T-helper 1 cell treated with Interleukin-12 subunit alpha and Interleukin-12 subunit beta and Interleukin-4 antibody, amounts not matched to agents 30 ng/mL and 1 ng/mL, for 36 hours (primary cell): ENCODE results near the gene SNIP1. TPM values are rescaled to one million over a fixed set of nuclear protein-coding genes. Genes with fewer than 3 reads are reported as not detected.
"Not testable (repeated sequence)": the region's sequence is repeated elsewhere in the genome, so short reads cannot be mapped to it uniquely, and the experiment has no call there.

Source experiments
- intact Hi-C: fragments of 100-400 bp; cut with micrococcal nuclease; formaldehyde crosslinking; loops from one replicate; pipeline ENCODE4 v1.15.1; 2024
- total RNA-seq: library from RNA; stranded (reverse); gene quantifications from 2 replicates; pipeline ENCODE4 v1.2.3, GENCODE V29; 2022

The SNIP1 gene
- total RNA-seq, 1 donor from 2014 or later: 30.5 TPM

DNA sequence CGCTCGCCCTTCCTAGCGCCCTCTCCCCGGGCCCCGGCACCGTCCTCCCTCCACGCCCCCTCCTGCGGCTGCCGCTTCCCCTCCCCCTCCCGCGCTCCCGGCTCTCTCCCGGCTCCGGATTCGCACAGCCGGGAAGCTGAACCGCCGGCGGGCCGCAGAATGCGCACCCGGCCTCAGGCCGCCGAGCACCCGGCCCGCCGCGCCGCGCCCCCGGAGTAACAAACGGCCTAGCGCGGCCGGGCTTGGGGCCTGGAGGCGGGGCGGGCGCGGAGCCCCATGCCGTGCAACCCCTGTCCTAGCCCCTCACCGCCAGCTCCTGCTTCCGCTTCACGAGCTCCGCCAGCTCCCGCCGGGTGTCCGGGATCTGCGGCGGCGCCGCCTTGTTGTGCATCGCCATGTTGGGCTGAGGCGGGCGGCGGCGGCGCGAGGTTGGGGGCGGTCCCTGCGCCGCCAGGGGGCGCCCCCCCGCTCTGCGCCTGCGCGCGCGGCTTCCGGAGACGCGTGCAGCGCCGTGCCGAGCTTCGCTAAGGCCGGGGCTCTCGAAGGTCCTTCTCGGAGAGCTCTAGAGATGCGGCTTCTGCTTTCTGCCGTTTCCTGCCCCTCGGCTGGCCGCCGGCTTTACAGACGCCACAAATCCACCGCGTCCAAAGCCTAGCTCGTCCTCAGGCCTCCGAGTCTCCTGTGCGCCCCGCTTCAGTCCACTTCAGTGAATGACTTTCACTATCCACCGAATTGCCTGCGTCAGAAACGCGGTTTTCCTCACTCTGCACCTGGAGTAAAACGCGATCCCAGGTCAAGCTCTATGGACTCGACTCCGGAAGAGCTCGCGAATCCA is 39.5 kb downstream of the SNIP1 start, which contains the start of gene MEAF6:
Gene MEAF6, minus strand, starts transcription at position 417 of the 835 bp plus-strand sequence. Its CDS starts 20 bp downstream, at position 397.
- intact Hi-C loops: loop anchor here (1.0 to 2.0 kb wide), 6 partner anchors 37 to 176 kb away; partner anchors contain the start of genes GNL2 and SNIP1

DNA sequence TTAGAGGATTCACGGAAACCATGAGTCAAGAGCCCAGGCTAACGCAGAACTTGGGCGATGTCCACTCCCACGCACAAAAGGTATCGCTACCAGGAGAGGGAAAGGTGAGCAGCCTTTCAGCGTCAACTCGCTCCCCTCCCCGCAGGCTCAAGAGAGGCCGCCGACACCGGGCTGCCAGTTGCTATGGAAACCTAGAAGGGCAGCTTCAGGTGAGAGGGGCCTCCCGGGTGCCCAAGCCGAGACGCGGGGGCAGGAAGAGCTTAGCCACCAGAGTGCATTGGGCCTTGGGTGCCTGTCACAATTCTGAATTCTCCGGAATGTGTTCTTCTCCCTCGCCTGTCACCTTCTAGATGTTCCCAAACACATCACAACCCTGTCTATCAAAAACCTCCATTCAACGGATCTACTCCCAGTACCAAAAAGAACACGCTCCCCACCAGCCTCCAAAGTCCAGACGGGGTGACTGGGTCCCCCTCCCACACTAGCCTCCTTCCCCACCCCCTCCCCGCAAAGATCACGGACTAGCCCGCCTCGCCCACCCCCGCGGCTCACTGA is 40.2 kb downstream of the SNIP1 start:
- intact Hi-C loops: loop anchor here (1.0 to 2.0 kb wide), 6 partner anchors 37 to 176 kb away; partner anchors contain the start of genes GNL2 and SNIP1

DNA sequence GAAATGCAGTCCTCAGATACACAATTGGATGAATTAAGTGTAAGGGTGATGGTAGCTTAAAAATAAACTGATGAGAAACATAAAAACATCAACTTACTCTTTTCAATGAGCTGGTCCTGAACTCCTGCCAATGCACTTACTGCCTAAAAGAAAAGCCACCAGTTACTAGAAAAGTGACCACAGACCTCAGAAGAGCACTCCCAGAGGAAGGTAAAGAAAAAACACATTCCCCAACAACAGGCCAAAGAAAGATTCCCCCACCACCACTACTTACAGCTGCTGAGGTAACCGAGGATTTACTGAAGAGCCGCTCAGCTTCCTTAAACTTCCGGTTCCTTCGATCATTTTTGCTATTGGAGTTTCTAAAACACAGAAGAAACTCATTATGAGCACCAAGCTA is 44.9 kb downstream of the SNIP1 start:
- intact Hi-C loops: no loop called here

DNA sequence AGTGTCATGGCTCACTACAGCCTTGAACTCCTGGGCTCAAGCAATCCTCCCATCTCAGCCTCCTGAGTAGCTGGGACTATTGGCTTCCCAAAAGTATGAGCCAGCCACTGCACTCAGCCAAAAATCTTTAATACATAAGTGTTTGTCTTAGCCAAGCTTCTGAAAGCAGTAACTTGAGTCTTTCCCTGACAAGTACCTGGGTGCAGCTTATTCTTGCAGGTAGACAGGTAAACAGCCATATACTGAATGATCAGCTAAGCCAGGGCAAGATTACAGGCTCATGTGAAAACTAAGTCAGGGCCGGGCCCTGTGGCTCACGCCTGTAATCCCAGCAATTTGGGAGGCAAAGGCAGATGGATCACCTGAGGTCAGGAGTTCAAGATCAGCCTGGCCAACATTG is 47.4 kb downstream of the SNIP1 start:
- intact Hi-C loops: no loop called here

DNA sequence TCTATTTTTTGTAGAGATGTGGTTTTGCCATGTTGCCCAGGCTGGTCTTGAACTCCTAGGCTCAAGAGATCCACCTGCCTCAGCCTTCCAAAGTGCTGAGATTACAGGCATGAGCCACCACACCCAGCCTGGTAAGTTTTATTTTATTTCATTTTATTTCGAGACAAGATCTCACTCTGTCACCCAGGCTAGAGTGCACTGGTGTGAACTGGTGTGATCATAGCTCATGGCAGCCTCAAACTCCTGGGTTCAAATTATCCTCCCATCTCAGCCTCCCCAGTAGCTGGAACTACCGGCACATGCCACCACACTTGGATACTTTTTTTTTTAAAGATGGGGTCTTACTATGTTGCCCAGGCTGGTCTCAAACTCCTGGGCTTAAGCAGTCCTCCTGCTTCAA is 51.3 kb downstream of the SNIP1 start:
- intact Hi-C loops: not testable (repeated sequence)

DNA sequence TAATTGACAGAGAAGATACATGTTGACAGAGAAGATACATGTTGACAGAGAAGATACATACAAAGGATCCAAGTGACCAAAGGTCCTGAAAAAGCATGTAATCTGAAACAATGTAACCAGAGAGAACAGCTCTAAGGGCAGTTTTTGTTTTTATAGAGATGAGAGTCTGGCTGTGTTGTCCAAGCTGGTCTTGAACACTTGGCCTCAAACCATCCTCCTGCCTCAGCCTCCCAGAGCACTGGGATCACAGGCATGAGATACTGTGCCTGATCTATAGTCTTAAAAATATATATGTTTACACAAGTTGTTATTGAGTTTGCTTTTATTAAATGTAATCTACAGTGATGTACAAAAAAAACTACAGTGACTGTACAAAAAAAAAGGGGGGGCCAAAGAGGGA is 52.0 kb downstream of the SNIP1 start:
- intact Hi-C loops: no loop called here

DNA sequence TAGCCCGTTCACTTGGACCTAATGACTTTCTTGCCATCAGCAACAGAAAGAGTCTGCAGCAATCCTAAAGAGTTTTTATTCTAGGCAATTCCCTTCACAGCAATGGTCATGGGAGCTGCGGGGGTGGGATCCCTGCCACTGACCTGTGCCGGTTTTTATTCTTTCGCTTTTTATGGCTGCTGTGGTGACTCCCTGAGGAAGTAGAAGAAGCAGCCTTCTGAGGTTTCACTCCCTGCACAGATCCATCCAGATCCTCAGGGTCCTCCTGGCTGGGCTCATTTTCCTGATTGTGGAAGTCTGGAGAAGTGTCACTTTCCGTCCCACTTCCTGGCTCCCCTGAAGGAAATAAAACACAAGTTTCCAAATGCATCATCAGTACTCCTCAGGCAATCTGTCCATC is 52.4 kb downstream of the SNIP1 start:
- intact Hi-C loops: loop anchor here (1.0 kb wide), 1 partner anchor 8 kb away; no protein-coding TSS in a partner anchor

DNA sequence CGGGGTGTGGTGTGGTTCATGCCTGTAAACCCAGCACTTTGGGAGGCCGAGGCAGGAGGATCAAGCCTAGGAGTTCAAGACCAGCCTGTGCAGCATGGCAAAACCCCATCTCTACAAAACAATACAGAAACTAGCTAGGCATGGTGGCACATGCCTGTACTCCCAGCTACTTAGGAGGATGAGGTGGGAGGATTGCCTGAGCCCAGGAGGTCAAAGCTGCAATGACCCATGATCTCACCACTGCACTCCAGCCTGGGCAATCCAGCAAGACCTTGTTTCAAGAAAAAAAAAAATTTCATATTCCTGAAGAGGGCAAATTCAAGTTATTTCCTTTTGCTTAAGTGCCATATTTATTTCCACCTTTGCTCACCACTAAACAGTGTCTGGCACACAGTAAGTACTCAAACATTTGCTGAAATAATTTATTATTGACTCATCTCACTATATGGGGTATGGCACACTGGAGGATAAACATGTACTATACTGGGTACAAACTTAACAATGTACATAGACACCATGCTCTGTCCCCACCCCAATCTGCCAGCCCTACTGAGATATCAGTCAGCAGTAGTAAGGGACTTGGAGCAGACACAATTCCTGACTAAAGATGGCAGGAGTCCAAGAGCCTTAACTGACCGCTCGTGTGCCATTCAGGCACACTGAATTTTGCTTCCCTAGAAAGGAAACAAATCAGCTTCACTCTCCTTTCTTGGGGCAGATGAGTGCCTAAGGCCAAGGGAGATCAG is 55.0 kb downstream of the SNIP1 start:
- intact Hi-C loops: no loop called here

DNA sequence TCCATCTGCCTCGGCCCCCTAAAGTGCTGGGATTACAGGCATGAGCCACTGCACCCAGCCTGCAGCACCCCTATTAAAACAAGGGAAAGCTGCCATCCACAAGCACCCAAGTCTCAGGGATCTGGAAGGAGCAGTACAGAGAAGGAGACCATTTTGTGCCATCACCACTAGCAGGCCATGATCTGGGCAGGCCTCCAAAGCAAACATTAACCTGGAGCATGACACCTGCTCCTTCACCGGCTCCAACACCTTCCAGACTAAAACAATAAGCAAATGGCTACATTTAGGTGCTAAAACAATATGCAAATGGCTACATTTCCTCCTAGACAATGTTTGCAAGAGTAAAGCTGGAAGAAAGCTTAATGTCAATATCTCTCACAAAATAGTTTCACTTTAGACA is 56.3 kb downstream of the SNIP1 start:
- intact Hi-C loops: no loop called here

DNA sequence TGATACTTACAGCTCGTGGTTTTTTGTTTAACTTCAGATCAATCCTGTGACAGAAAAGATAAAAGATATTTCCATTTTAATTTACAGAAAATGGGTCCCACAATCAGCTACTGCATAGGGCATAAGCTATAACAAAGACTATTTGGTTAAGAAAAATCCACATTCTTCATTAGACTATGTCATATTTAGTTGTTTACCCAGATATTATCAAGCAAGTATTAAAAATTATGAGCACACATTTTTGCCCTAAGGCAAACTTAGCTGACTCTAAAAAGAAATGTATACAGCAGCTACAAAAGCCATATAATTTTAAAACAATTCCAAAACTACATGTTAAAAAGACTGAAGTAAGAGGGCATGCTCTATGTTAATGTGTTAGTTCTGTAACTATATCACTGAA is 58.2 kb downstream of the SNIP1 start:
- intact Hi-C loops: no loop called here

DNA sequence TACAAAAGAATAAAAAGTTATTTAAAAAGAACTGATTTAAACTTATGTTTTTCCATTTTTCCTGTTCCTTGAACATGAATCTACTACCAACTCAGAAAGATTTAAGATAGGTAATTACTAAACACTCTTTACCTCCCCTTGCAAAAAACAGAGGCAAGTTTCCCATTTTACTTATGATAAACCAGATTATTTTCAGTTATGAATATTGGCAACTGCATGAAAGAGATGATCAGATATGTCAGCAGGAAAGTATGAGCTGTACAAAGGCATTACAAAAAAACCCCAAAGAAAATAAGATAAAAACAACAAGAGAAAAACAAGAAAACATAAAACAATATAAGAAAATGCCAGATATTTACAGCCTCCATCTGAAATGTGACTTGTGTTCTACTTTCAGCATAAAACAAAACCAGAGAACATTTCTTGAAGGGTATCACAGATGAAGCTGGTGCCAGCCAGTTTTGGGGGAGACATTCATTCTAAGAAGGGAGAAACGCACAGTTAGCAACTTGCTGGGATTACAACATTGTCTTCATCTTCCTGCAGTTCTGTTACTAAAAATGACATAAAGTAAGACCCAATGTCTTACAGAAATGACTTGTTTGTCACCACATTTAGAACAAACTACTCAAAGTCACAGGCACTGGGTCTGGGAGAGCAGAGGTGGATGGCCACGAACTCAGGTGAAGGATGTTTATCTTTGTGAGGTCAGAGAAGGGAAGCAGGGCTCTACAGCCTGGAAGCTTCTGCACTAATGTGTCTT is 60.6 kb downstream of the SNIP1 start:
- intact Hi-C loops: loop anchor here (1.0 kb wide), 1 partner anchor 8 kb away; no protein-coding TSS in a partner anchor

DNA sequence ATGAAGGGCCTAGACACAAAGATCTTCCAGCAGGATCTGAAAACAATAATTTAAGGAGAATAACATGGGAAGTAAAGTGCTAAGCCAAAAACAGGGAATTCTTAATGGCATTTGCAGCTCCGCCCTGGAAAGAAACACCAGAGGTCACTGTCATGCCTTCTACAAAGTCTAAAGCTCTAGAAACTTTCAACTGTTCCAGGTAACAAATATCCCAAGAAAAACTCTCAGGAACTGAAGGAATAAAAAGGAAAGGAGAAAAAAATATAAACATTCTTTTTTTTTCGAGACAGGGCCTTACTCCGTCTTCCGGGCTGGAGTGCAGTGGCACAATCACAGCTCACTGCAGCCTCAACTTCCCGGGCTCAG is 66.5 kb downstream of the SNIP1 start:
- intact Hi-C loops: loop anchor here (1.0 to 2.0 kb wide), 4 partner anchors 10 to 195 kb away; no protein-coding TSS in a partner anchor

DNA sequence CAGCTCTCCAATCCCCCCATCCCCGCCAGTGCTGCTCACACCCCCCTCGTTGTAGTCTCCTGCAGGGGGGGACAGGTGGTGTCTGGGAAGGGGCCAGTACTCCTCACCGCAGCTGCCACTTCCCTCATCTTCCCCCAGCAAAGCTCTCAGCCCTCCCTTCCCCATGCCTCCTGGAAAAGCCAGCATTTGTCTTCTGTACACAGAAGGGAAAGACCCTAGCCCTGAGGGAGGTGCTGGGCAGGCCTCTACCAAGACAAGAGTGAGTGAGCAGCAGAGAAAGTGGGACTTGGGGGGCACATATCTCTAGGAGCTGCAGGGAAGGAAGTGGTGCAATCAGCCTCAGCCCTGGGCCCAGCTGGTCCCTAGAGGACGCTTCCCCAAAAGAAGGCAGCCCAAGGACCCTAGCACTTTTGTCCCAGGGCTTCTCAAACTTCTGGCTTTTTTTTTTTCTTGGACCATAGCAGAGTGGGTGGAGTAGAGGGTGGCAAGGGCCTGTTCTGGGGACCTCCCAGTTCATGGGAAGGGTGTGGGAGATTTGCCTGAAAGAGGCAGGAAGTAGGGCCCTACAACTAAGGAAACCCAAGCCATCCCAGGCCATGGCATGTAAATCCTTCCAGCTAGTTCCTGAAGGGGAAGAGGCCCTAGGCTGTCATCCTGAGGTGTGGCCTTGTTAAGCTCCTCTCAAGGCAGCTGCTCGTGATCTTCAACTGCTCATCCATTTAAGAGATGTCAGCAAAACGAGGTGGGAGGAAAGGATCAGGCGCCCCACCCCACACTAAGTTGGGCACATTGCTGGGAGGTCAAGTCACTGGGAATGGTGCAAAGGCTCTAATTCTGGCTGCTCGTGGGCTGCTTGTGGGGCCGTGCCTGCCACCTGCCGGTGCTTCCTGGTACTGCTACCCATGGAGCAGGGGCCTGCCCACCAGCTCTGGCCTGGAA is 67.1 kb downstream of the SNIP1 start:
- intact Hi-C loops: loop anchor here (1.0 to 2.0 kb wide), 4 partner anchors 10 to 195 kb away; no protein-coding TSS in a partner anchor

DNA sequence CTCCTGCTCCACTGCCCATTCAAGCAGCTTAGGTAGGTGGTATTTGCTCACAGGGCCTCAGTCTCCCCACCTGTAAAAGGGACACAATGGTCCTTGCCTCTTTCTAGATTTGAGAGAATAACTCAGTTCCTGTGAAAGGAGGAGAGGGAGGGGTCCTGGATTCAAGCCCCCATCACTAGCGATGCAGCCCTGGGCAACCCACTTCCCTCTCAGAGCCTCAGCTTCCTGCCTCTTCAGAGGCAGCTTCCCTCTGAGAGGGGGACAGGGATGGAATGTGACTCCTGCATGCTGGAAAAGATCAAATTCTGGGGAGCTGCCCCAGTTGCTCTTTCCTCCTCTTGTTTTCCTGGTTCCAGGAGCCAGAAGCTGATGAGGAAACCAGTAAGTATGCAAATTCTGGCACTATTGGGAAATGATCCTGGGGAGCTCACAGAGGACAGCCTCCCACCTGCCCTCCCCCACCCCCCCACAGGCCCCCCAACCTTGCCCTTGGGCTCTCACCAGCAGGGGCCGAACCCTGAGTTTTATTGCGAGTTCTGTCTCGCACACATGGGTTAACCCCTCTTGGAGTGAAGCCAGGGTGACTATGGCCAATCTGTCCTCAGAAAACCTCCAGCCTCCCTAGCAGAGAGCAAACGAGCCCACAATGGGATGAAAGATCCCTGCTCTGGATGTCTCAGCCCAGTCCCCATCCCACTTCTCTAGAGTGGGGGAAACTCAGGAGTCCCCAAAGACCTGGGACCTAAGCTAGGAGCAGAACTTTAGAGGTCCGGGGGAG is 68.0 kb downstream of the SNIP1 start:
- intact Hi-C loops: loop anchor here (2.0 kb wide), 1 partner anchor 13 kb away; no protein-coding TSS in a partner anchor

Other genes with a start within 250 kb of the SNIP1 start
- gene ZC3H12A, start 79.7 kb downstream of the SNIP1 start, total RNA-seq: 58.3 and 62.6 TPM in 2 replicates
- gene MEAF6, start 39.5 kb downstream of the SNIP1 start, total RNA-seq: 51.3 and 54.9 TPM in 2 replicates
- 0.32 TPM in 1 of 2 replicates, not detected in the other for gene DNALI1, start 2.6 kb upstream of the SNIP1 start, total RNA-seq
- gene GNL2, start 41.6 kb upstream of the SNIP1 start, total RNA-seq: 70.7 and 71.4 TPM in 2 replicates
- not detected in 2 replicates for gene RSPO1, start 80.6 kb upstream of the SNIP1 start, total RNA-seq
- gene CDCA8, start 138.2 kb upstream of the SNIP1 start, total RNA-seq: 42.8 and 43.2 TPM in 2 replicates
- 0.05 TPM in 1 of 2 replicates, not detected in the other for gene EPHA10, start 210.8 kb upstream of the SNIP1 start, total RNA-seq
- 3.4 and 3.7 TPM in 2 replicates for gene MANEAL, start 239.6 kb upstream of the SNIP1 start, total RNA-seq